Measurements from ENCODE around the gene MAP3K15.

- TF ChIP-seq, protein P1, sequence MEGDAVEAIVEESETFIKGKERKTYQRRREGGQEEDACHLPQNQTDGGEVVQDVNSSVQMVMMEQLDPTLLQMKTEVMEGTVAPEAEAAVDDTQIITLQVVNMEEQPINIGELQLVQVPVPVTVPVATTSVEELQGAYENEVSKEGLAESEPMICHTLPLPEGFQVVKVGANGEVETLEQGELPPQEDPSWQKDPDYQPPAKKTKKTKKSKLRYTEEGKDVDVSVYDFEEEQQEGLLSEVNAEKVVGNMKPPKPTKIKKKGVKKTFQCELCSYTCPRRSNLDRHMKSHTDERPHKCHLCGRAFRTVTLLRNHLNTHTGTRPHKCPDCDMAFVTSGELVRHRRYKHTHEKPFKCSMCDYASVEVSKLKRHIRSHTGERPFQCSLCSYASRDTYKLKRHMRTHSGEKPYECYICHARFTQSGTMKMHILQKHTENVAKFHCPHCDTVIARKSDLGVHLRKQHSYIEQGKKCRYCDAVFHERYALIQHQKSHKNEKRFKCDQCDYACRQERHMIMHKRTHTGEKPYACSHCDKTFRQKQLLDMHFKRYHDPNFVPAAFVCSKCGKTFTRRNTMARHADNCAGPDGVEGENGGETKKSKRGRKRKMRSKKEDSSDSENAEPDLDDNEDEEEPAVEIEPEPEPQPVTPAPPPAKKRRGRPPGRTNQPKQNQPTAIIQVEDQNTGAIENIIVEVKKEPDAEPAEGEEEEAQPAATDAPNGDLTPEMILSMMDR (IDR thresholded peaks at IDR 0.05; ENCODE audit: insufficient read depth, low read length), result no peak
- TF ChIP-seq GABPA (IDR thresholded peaks at IDR 0.05; ENCODE audit: low read depth) (no peak), POLR2AphosphoS5 (IDR thresholded peaks at IDR 0.05; ENCODE audit: low read depth) (no peak), SPI1 (IDR thresholded peaks at IDR 0.05; ENCODE audit: borderline replicate concordance, low read depth) (no peak)
- TF ChIP-seq, protein P2, sequence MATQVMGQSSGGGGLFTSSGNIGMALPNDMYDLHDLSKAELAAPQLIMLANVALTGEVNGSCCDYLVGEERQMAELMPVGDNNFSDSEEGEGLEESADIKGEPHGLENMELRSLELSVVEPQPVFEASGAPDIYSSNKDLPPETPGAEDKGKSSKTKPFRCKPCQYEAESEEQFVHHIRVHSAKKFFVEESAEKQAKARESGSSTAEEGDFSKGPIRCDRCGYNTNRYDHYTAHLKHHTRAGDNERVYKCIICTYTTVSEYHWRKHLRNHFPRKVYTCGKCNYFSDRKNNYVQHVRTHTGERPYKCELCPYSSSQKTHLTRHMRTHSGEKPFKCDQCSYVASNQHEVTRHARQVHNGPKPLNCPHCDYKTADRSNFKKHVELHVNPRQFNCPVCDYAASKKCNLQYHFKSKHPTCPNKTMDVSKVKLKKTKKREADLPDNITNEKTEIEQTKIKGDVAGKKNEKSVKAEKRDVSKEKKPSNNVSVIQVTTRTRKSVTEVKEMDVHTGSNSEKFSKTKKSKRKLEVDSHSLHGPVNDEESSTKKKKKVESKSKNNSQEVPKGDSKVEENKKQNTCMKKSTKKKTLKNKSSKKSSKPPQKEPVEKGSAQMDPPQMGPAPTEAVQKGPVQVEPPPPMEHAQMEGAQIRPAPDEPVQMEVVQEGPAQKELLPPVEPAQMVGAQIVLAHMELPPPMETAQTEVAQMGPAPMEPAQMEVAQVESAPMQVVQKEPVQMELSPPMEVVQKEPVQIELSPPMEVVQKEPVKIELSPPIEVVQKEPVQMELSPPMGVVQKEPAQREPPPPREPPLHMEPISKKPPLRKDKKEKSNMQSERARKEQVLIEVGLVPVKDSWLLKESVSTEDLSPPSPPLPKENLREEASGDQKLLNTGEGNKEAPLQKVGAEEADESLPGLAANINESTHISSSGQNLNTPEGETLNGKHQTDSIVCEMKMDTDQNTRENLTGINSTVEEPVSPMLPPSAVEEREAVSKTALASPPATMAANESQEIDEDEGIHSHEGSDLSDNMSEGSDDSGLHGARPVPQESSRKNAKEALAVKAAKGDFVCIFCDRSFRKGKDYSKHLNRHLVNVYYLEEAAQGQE (IDR thresholded peaks at IDR 0.05; ENCODE audit: insufficient replicate concordance, low read depth), result no peak
These were observed 183.5 kb downstream of the MAP3K15 start for GRCh38 chrX:19331831-19332230.
